HEK293T (cell line): ENCODE data around the gene TSNAXIP1.

Experiments
- CTCF ChIA-PET: fragments of 350-600 bp; formaldehyde crosslinking; extraction: SDS; loops from one replicate; lab custom pipeline; 2021; ENCODE audit warnings: antibody characterized with exemption, inconsistent platforms; lab: Yijun Ruan, JAX
- POLR2A ChIA-PET: fragments of 350-600 bp; formaldehyde crosslinking; extraction: SDS; loops from one replicate; lab custom pipeline; 2020; ENCODE audit warnings: antibody characterized with exemption, inconsistent platforms; lab: Yijun Ruan, JAX
- DNase-seq: peaks from one replicate; pipeline ENCODE4 v3.0.0; 2012; ENCODE audit warnings: mixed read lengths; ENCODE audit errors: extremely low spot score
- ARNT ChIP-seq: fragments of 450-650 bp; IDR thresholded peaks from 2 replicates; pipeline ENCODE4 v1.6.1; 2017; ENCODE audit warnings: mild to moderate bottlenecking
- BHLHE40 ChIP-seq: fragments of 450-650 bp; IDR thresholded peaks from 2 replicates; pipeline ENCODE4 v1.6.1; 2016; ENCODE audit warnings: mild to moderate bottlenecking, moderate library complexity, borderline replicate concordance
- CTBP1 ChIP-seq: fragments of 450-650 bp; IDR thresholded peaks from 2 replicates; pipeline ENCODE4 v1.6.1; 2016; ENCODE audit warnings: borderline replicate concordance
- ELF4 ChIP-seq: fragments of 450-650 bp; IDR thresholded peaks from 2 replicates; pipeline ENCODE4 v1.6.1; 2017; ENCODE audit warnings: antibody characterized with exemption
- FOXA1 ChIP-seq: fragments of 450-650 bp; IDR thresholded peaks from 2 replicates; pipeline ENCODE4 v1.6.1; 2016; ENCODE audit warnings: mild to moderate bottlenecking
- FOXK2 ChIP-seq: fragments of 450-650 bp; IDR thresholded peaks from 2 replicates; pipeline ENCODE4 v1.6.1; 2016; ENCODE audit warnings: mild to moderate bottlenecking
- FOXM1 ChIP-seq: fragments of 450-650 bp; IDR thresholded peaks from 2 replicates; pipeline ENCODE4 v1.6.1; 2017; ENCODE audit warnings: mild to moderate bottlenecking, borderline replicate concordance
- HDGF ChIP-seq: fragments of 450-650 bp; IDR thresholded peaks from 2 replicates; pipeline ENCODE4 v1.6.1; 2017; ENCODE audit warnings: antibody characterized with exemption, borderline replicate concordance
- L3MBTL2 ChIP-seq: fragments of 450-650 bp; conservative IDR thresholded peaks from 2 replicates; pipeline ENCODE4 v1.6.1; 2016; ENCODE audit warnings: mild to moderate bottlenecking
- NFRKB ChIP-seq: fragments of 450-650 bp; IDR thresholded peaks from 2 replicates; pipeline ENCODE4 v1.6.1; 2016; ENCODE audit warnings: mild to moderate bottlenecking, moderate library complexity
- SP1 ChIP-seq: fragments of 450-650 bp; IDR thresholded peaks from 2 replicates; pipeline ENCODE4 v1.6.1; 2017
- SUZ12 ChIP-seq: fragments of 450-650 bp; IDR thresholded peaks from 2 replicates; pipeline ENCODE4 v1.6.1; 2016; ENCODE audit warnings: mild to moderate bottlenecking
- ZNF384 ChIP-seq: fragments of 450-650 bp; IDR thresholded peaks from 2 replicates; pipeline ENCODE4 v1.6.1; 2016

The TSNAXIP1 gene

GRCh38 chr16:67874372-67874771 is 67.7 kb downstream of the TSNAXIP1 start:
- CTCF ChIA-PET, result interaction anchor here (1.0 kb wide), 1 partner anchor 10 kb away, joined by 4 read pairs; the partner anchor contains the start of gene NRN1L
- POLR2A ChIA-PET, result interaction anchor here (1.6 kb wide), 1 partner anchor 30 kb away, joined by 5 read pairs; no protein-coding TSS in a partner anchor
- no peak for DNase-seq
- TF ChIP-seq NFRKB, result no peak
- TF ChIP-seq SP1, result no peak
- no peak for TF ChIP-seq FOXK2
- TF ChIP-seq ZNF384, result no peak
- no peak for TF ChIP-seq CTBP1
- TF ChIP-seq FOXA1, result no peak
- no peak for TF ChIP-seq BHLHE40
- no peak for TF ChIP-seq HDGF
- TF ChIP-seq L3MBTL2, result no peak
- TF ChIP-seq ELF4, result no peak
- TF ChIP-seq FOXM1, result no peak
- no peak for TF ChIP-seq ARNT
- no peak for TF ChIP-seq SUZ12

GRCh38 chr16:67877064-67877463 is 70.4 kb downstream of the TSNAXIP1 start:
- no peak for DNase-seq
- POLR2A ChIA-PET, result interaction anchor here (1.3 kb wide), 1 partner anchor 58 kb away, joined by 3 read pairs; no protein-coding TSS in a partner anchor
- CTCF ChIA-PET, result no interaction called here
- no peak for TF ChIP-seq HDGF
- no peak for TF ChIP-seq FOXM1
- TF ChIP-seq SP1, result no peak
- no peak for TF ChIP-seq FOXA1
- TF ChIP-seq FOXK2, result no peak
